ENCODE measurements around the gene OR10R2. TPM values are rescaled to one million over a fixed set of nuclear protein-coding genes. Genes with fewer than 3 reads are reported as not detected.

The OR10R2 gene
- total RNA-seq, 1 donor from 2014 or later = not detected

DNA sequence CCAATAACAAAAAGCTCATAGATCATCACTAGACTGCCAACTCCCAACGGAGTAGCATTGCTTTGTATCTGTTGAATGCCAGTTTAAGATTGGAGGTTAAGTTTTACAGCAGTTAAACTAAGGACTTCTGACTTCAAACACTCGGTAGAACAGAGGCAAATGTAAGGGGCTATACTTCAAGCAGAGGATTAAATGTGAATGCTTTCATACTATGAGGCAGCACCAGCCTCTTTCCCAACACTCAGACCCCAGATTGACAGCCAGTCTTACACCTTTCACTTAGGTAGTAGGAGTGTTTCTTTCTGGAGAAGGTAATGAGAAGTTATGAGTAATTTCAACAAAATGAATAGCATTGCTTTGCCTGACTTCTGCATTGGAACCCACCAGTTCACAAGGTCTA lies 22.8 kb downstream of the OR10R2 start:
- no peak overlapping the region for H2AFZ ChIP-seq (ENCODE audit: low read depth, low read length)
- no peak overlapping the region for H3K4me2 ChIP-seq (ENCODE audit: low read length)
- no peaks in the 10 kb centered on the region for H3K79me2 ChIP-seq (ENCODE audit: insufficient read depth, low read length)
- Mint-ChIP-seq H3K27me3 (ENCODE audit: low read depth, unreplicated experiment) (no peaks in the 10 kb centered on the region), H3K4me1 (ENCODE audit: low read depth, unreplicated experiment) (no peaks in the 10 kb centered on the region), H3K27ac (ENCODE audit: unreplicated experiment) (no peak overlapping the region), H3K4me3 (ENCODE audit: unreplicated experiment) (no peak overlapping the region), H3K9me3 (ENCODE audit: unreplicated experiment) (no peaks in the 10 kb centered on the region), H3K36me3 (ENCODE audit: low read depth, unreplicated experiment) (no peaks in the 10 kb centered on the region)
- H3K4me1 ChIP-seq (ENCODE audit: insufficient read depth, low read length) = no peaks in the 10 kb centered on the region
- no peaks in the 10 kb centered on the region for H3K36me3 ChIP-seq (ENCODE audit: insufficient read depth, low read length)
- H3K4me3 ChIP-seq (ENCODE audit: insufficient read depth, low read depth, low read length) = no peak overlapping the region
- no peaks in the 10 kb centered on the region for H3K27me3 ChIP-seq (ENCODE audit: insufficient read depth, low read length)
- no peak overlapping the region for H3K9ac ChIP-seq (ENCODE audit: low read length)
- TF ChIP-seq, protein P1, sequence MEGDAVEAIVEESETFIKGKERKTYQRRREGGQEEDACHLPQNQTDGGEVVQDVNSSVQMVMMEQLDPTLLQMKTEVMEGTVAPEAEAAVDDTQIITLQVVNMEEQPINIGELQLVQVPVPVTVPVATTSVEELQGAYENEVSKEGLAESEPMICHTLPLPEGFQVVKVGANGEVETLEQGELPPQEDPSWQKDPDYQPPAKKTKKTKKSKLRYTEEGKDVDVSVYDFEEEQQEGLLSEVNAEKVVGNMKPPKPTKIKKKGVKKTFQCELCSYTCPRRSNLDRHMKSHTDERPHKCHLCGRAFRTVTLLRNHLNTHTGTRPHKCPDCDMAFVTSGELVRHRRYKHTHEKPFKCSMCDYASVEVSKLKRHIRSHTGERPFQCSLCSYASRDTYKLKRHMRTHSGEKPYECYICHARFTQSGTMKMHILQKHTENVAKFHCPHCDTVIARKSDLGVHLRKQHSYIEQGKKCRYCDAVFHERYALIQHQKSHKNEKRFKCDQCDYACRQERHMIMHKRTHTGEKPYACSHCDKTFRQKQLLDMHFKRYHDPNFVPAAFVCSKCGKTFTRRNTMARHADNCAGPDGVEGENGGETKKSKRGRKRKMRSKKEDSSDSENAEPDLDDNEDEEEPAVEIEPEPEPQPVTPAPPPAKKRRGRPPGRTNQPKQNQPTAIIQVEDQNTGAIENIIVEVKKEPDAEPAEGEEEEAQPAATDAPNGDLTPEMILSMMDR (IDR thresholded peaks at IDR 0.05; ENCODE audit: insufficient read depth, low read depth, low read length) = no peak
- no peak for TF ChIP-seq EZH2 (IDR thresholded peaks at IDR 0.05; ENCODE audit: insufficient read depth, low read length)
- H3K9me3 ChIP-seq (ENCODE audit: insufficient read depth, low read depth, low read length) = no peaks in the 10 kb centered on the region
- no peak for DNase-seq (ENCODE audit: low read depth)
- no peaks in the 10 kb centered on the region for H4K20me1 ChIP-seq (ENCODE audit: insufficient read depth, low read length)
- FAIRE-seq = no peak
- H3K27ac ChIP-seq (ENCODE audit: low read depth, low read length) = no peak overlapping the region

DNA sequence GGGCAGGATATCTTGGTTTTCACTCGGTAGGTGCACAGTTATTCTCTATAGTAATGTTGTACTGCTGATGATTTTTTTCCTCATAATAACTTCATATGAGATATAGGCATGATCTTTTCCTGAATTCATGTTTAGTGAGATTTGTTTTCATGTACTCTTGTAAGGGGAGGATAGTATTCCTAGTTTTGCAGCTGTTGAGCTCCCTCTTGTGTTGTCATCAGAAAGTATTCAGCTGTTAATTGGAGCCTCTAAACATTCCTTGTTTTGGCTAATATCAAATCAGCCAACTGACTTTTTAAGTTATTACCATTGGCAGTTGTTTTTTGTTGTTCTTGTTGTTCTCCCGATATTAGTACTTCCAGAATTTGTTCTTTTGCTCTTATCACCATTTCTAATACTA lies 24.4 kb downstream of the OR10R2 start:
- Histone ChIP-seq H2AFZ (ENCODE audit: low read depth, low read length) (no peak overlapping the region), H4K20me1 (ENCODE audit: insufficient read depth, low read length) (no peaks in the 10 kb centered on the region), H3K27me3 (ENCODE audit: insufficient read depth, low read length) (no peaks in the 10 kb centered on the region), H3K9ac (ENCODE audit: low read length) (no peak overlapping the region), H3K4me3 (ENCODE audit: insufficient read depth, low read depth, low read length) (no peak overlapping the region), H3K4me1 (ENCODE audit: insufficient read depth, low read length) (no peaks in the 10 kb centered on the region), H3K79me2 (ENCODE audit: insufficient read depth, low read length) (no peaks in the 10 kb centered on the region), H3K27ac (ENCODE audit: low read depth, low read length) (no peak overlapping the region), H3K36me3 (ENCODE audit: insufficient read depth, low read length) (no peaks in the 10 kb centered on the region), H3K4me2 (ENCODE audit: low read length) (no peak overlapping the region), H3K9me3 (ENCODE audit: insufficient read depth, low read depth, low read length) (no peaks in the 10 kb centered on the region)
- Mint-ChIP-seq H3K27me3 (ENCODE audit: low read depth, unreplicated experiment) (no peaks in the 10 kb centered on the region), H3K27ac (ENCODE audit: unreplicated experiment) (no peak overlapping the region), H3K4me1 (ENCODE audit: low read depth, unreplicated experiment) (no peaks in the 10 kb centered on the region), H3K36me3 (ENCODE audit: low read depth, unreplicated experiment) (no peaks in the 10 kb centered on the region), H3K4me3 (ENCODE audit: unreplicated experiment) (no peak overlapping the region), H3K9me3 (ENCODE audit: unreplicated experiment) (no peaks in the 10 kb centered on the region)
- TF ChIP-seq, protein P1 (IDR thresholded peaks at IDR 0.05; ENCODE audit: insufficient read depth, low read depth, low read length) = no peak
- TF ChIP-seq EZH2 (IDR thresholded peaks at IDR 0.05; ENCODE audit: insufficient read depth, low read length) = no peak
- DNase-seq (ENCODE audit: low read depth) (no peak), FAIRE-seq (no peak)

DNA sequence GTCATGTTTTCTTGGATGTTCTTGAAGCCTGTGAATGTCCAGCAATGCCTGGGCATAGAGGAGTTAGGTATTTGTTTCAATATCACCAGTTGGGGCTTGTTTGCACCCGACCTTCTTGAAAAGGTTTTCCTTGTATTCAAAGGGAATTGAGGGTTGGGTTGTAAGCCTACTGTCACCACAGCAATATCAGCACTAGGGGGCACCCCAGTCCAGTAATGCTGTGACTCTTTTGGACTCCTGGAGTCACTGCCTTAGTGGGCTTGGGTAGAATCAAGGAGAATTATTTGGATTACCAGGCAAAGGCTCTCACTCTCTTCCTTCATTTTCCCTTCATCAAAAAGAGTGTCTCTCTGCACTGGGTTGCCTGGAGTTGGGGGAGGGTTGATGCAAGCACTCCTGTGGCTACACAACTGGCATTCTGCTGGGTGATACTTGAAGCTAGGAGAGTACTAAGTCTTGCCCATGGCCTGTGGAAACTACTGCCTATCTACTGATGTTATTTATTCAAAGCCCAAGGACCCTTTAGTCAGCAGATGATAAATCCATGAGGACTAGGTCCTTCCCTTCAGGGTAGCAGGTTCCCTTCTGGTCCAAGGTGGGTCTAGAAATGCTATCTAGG lies 34.5 kb downstream of the OR10R2 start:
- H3K79me2 ChIP-seq (ENCODE audit: insufficient read depth, low read length) = no peaks in the 10 kb centered on the region
- H3K9me3 Mint-ChIP-seq (ENCODE audit: unreplicated experiment) = no peaks in the 10 kb centered on the region
- no peaks in the 10 kb centered on the region for H3K36me3 ChIP-seq (ENCODE audit: insufficient read depth, low read length)
- no peaks in the 10 kb centered on the region for H3K36me3 Mint-ChIP-seq (ENCODE audit: low read depth, unreplicated experiment)
- no peaks in the 10 kb centered on the region for H3K9me3 ChIP-seq (ENCODE audit: insufficient read depth, low read depth, low read length)
- H4K20me1 ChIP-seq (ENCODE audit: insufficient read depth, low read length) = no peaks in the 10 kb centered on the region
- FAIRE-seq = no peak
- no peak overlapping the region for H2AFZ ChIP-seq (ENCODE audit: low read depth, low read length)
- no peak overlapping the region for H3K4me3 Mint-ChIP-seq (ENCODE audit: unreplicated experiment)
- H3K4me1 ChIP-seq (ENCODE audit: insufficient read depth, low read length) = no peaks in the 10 kb centered on the region
- no peak overlapping the region for H3K4me3 ChIP-seq (ENCODE audit: insufficient read depth, low read depth, low read length)
- no peak overlapping the region for H3K27ac ChIP-seq (ENCODE audit: low read depth, low read length)
- DNase-seq (ENCODE audit: low read depth) = no peak
- no peak overlapping the region for H3K27ac Mint-ChIP-seq (ENCODE audit: unreplicated experiment)
- H3K27me3 Mint-ChIP-seq (ENCODE audit: low read depth, unreplicated experiment) = no peaks in the 10 kb centered on the region
- TF ChIP-seq, protein P1 (IDR thresholded peaks at IDR 0.05; ENCODE audit: insufficient read depth, low read depth, low read length) = no peak
- no peak for TF ChIP-seq EZH2 (IDR thresholded peaks at IDR 0.05; ENCODE audit: insufficient read depth, low read length)
- peaks cover 6% of the 10 kb centered on the region for H3K4me1 Mint-ChIP-seq (ENCODE audit: low read depth, unreplicated experiment)
- no peak overlapping the region for H3K9ac ChIP-seq (ENCODE audit: low read length)
- H3K4me2 ChIP-seq (ENCODE audit: low read length) = no peak overlapping the region
- H3K27me3 ChIP-seq (ENCODE audit: insufficient read depth, low read length) = no peaks in the 10 kb centered on the region
